Pancreas (tissue), 10 donors: ENCODE data around the gene PAK1. TPM values are rescaled to one million over a fixed set of nuclear protein-coding genes. Genes with fewer than 3 reads are reported as not detected.

Experiments
- ATAC-seq, 4 donors: fragments of 200-7000 bp; cut with Tn5 transposase; one replicate each; pipeline versions ENCODE4 v1.8.0 to v1.9.1; 2020; ENCODE audit warnings: mild to moderate bottlenecking in 4 of 4, moderate library complexity in 4 of 4
- DNase-seq, 6 donors: peaks; one replicate each; pipeline ENCODE4 v3.0.0-alpha.2; 2020
- FAIRE-seq: peaks from 2 replicates; lab custom pipeline; 2012; peaks lifted over from hg19 to GRCh38; lab: Jason Lieb, UNC
- H3K27ac ChIP-seq, 4 donors: fragments of 200-600 bp; sonication (generic); 1 replicate in 3 of 4; 2 replicates in 1 of 4; pipeline versions ENCODE4 v1.5.0 to v1.8.0; 2020
- H3K27me3 ChIP-seq, 4 donors: fragments of 200-600 bp; one replicate each; pipeline ENCODE4 v1.8.0; 2021
- H3K36me3 ChIP-seq, 3 donors: fragments of 200-600 bp; sonication (generic) in 1 of 3; one replicate each; pipeline versions ENCODE4 v1.5.0 to v1.8.0; 2020 to 2021
- H3K4me1 ChIP-seq, 3 donors: fragments of 200-600 bp; one replicate each; pipeline ENCODE4 v1.8.0; 2021
- H3K4me3 ChIP-seq, 4 donors: fragments of 200-600 bp; sonication (generic) in 2 of 4; one replicate each; pipeline versions ENCODE4 v1.5.0 to v1.8.0; 2020 to 2021
- H3K9me3 ChIP-seq, 4 donors: fragments of 200-600 bp; one replicate each; pipeline ENCODE4 v1.8.0; 2021
- CTCF ChIP-seq, 4 donors: fragments of 200-600 bp; sonication (generic) in 3 of 4; IDR thresholded peaks; one replicate each; pipeline versions ENCODE4 v1.5.0 to v1.8.0; 2021; ENCODE audit warnings: antibody characterized with exemption in 4 of 4
- WGBS, 2 donors: extraction: QIAGEN DNeasy Blood & Tissue Kit; methylation state at CpG; one replicate each; pipeline ENCODE4 v1.1.7; 2013; 5-methylcytosine and 5-hydroxymethylcytosine counted together
- intact Hi-C, 3 donors: fragments of 100-400 bp; cut with DNase I; formaldehyde crosslinking; loops; one replicate each; pipeline versions ENCODE4 v1.11.1 to v1.14.2; 2022
- polyA plus RNA-seq, 2 donors: library from polyadenylated mRNA; stranded (reverse); fragments of 200-250 nt; gene quantifications; one replicate each; pipeline ENCODE4 v1.2.3, GENCODE V29; 2013
- total RNA-seq, 6 donors: library from RNA; stranded (reverse); fragmentation: NEBNext Ultra II Directional in 4 of 6; extraction: Animal tissue kit (Norgen Biotek cat#: 25700) in 4 of 6; gene quantifications; one replicate each; pipeline versions ENCODE4 v1.2.1 to v1.2.4, GENCODE V29; 2021 to 2023
- donor health status: healthy with polysubstance abuse.
- donor health status: DM: no; HTN: no; CAD: no; lungs with moderate emphysema.
- donor health status: DM: no; HTN: no; CAD: no.
- donor health status: control.
- donor health status: control.
- donor health status: Bipolar disorder and iron deficiency.
- donor health status: DM: yes; HTN: yes; CAD: no.
- donor health status: DM: no; HTN: no; CAD: no.
- donor health status: DM: no; HTN: no; CAD: no.
- donor health status: DM: yes; HTN: yes; CAD: no.

PAK1 gene
- total and polyA plus RNA-seq, 8 donors, result 9.0 to 40.0 (median 20.7) TPM

- ATAC-seq, result no peak
- TF ChIP-seq CTCF (IDR thresholded peaks at IDR 0.05), result no peak
These were observed 50.3 kb downstream of the PAK1 start for GRCh38 chr11:77423624-77424023.

DNA sequence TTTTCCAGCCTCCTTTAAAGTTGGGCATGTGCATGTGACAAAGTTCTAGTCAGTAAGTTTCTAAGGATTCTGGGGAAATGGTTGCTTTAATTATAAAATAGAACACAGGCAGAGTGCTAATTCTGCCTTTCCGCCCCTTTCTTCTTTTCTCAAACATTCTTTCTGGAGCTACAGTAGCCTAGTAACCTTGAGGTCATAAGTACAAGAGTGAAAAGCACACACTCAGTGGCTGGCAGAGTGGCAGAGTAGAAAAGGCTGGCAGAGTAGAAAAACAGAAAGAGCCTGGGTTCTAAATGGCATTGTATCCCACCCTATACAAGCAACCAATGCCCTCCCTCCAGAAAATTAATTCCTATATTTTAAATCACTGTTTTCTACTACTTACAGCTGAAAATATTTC lies 51.2 kb downstream of the PAK1 start:
- 82 to 85% methylated on average over 1 of the region's 1 CpG for WGBS, 2 donors
- Histone ChIP-seq H3K4me3 (no peak overlapping the region), H3K27me3 (no peaks in the 10 kb centered on the region), H3K4me1 (peaks cover 0 to 12% (median 0%) of the 10 kb centered on the region in 3 donors), H3K27ac (no peak overlapping the region), H3K36me3 (no peaks in the 10 kb centered on the region), H3K9me3 (no peaks in the 10 kb centered on the region)
- no peak for TF ChIP-seq CTCF (IDR thresholded peaks at IDR 0.05)
- ATAC-seq, result no peak
- FAIRE-seq, result no peak
- no peak for DNase-seq
- intact Hi-C loops, result no loop called here

More at GRCh38 chr11:77423624-77424023, 50.3 kb downstream of the PAK1 start:
- Histone ChIP-seq H3K4me1 (peaks cover 0 to 9% (median 0%) of the 10 kb centered on the region in 3 donors), H3K27me3 (no peaks in the 10 kb centered on the region), H3K9me3 (no peaks in the 10 kb centered on the region), H3K27ac (no peak overlapping the region), H3K4me3 (no peak overlapping the region), H3K36me3 (no peaks in the 10 kb centered on the region)
- intact Hi-C loops, result no loop called here
- DNase-seq, result no peak
- FAIRE-seq, result no peak

- 83 to 90% methylated on average over 2 of the region's 2 CpGs for WGBS, 2 donors
These were observed 52.7 kb downstream of the PAK1 start for GRCh38 chr11:77421041-77421723.

DNA sequence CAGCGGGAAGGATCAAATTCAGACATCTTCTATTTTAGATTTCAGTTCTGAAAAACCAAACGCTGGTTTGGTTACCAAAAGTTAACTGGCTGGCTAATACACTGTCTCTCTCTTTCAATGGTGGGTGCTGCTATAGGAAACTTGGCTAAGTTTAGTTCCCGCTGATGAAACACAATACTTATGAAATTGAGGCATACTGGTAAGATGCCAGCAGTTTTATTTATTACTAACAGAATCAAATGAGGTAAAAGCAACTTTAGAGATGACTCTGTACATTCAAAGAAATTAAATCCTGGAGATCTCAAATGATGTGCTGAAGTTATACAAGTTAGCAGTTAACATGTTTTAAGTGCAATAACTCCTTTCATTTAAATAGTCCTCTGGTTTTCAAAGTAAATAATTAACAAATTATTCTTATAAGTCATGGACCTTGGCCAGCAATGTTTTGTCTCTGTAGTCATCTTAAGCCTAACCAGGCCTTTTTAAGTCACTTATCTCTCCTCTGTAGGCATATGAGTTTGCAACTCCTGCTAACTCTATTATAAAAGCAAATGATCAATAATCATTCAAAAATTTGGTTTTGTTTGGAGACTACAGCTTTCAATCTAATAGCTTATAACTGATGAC lies 54.8 kb downstream of the PAK1 start:
- Histone ChIP-seq H3K36me3 (no peaks in the 10 kb centered on the region), H3K9me3 (no peaks in the 10 kb centered on the region), H3K4me1 (peaks cover 0 to 12% (median 0%) of the 10 kb centered on the region in 3 donors), H3K27me3 (no peaks in the 10 kb centered on the region), H3K4me3 (no peak overlapping the region), H3K27ac (no peak overlapping the region)
- ATAC-seq, result no peak
- intact Hi-C loops, result no loop called here
- FAIRE-seq, result no peak
- 80 to 81% methylated on average over 3 of the region's 3 CpGs for WGBS, 2 donors
- DNase-seq, result no peak
- no peak for TF ChIP-seq CTCF (IDR thresholded peaks at IDR 0.05)

More at GRCh38 chr11:77421041-77421723, 52.7 kb downstream of the PAK1 start:
- TF ChIP-seq CTCF (IDR thresholded peaks at IDR 0.05), result no peak
- no peak overlapping the region for H3K4me3 ChIP-seq
- no peaks in the 10 kb centered on the region for H3K27me3 ChIP-seq
- intact Hi-C loops, result no loop called here
- no peaks in the 10 kb centered on the region for H3K9me3 ChIP-seq
- H3K36me3 ChIP-seq, result no peaks in the 10 kb centered on the region
- H3K27ac ChIP-seq, result no peak overlapping the region
- FAIRE-seq (no peak), ATAC-seq (peak in 1 of 4 donors; percentile 18), DNase-seq (no peak)
- peaks cover 0 to 12% (median 0%) of the 10 kb centered on the region in 3 donors for H3K4me1 ChIP-seq
